KOPT-K1 (cell line): ENCODE results near the gene GRP.

Experiments
- H3K27ac ChIP-seq: fragments of 200-600 bp; sonication (generic); 2 replicates; pipeline ENCODE4 v1.5.1; 2016; ENCODE audit warnings: antibody characterized with exemption, mild to moderate bottlenecking, low read depth, low read length; ENCODE audit not compliant: poor library complexity, severe bottlenecking
- H3K36me3 ChIP-seq: fragments of 200-600 bp; sonication (generic); 2 replicates; pipeline ENCODE4 v1.5.1; 2017; ENCODE audit warnings: antibody characterized with exemption, mild to moderate bottlenecking, low read length, moderate library complexity; ENCODE audit not compliant: insufficient read depth
- H3K9me3 ChIP-seq: fragments of 200-600 bp; sonication (generic); 2 replicates; pipeline ENCODE4 v1.5.1; 2017; ENCODE audit warnings: antibody characterized with exemption, low read length, mild to moderate bottlenecking; ENCODE audit not compliant: insufficient read depth, poor library complexity, severe bottlenecking

GRP gene

DNA sequence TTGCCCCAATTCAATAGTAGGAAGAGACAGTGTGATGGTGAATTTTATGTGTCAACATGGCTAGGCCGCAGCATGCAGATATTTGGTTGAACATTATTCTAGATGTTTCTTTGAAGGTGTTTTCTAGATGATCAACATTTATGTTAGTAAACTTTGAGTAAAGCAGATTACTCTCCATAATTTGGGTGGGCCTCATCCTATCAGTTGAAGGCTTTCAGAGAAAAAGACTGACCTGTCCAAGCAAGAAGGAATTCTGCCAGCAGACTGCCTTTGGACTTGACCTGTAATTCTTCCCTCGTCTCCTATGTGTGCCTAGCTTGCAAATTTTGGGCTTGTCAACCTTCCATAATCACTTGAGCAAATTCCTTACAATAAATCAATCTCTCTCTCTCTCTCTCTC is 8.3 kb upstream of the GRP start:
- H3K36me3 ChIP-seq, result no peaks in the 10 kb centered on the region
- no peak overlapping the region for H3K27ac ChIP-seq
- no peaks in the 10 kb centered on the region for H3K9me3 ChIP-seq

DNA sequence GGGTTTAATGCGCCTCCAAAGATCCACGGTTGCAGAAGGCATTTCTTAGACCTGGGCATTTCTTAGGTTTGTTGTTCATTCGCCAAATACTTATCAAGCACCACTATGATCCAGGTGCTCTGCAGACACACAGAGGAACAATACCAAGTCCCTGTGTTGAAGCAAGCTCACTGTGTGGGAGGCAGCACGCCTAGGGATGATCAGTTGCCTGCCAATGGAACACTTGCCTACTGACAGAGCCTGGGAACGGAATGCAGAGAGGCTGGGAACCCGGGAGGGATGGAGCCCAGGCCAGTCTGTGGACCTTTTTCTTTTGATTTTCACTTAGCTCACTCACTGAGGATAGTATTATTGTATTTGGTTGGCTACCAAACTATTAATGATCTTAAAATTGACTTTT is 1.9 kb upstream of the GRP start:
- H3K9me3 ChIP-seq, result no peaks in the 10 kb centered on the region
- H3K27ac ChIP-seq, result no peak overlapping the region
- H3K36me3 ChIP-seq, result no peaks in the 10 kb centered on the region

DNA sequence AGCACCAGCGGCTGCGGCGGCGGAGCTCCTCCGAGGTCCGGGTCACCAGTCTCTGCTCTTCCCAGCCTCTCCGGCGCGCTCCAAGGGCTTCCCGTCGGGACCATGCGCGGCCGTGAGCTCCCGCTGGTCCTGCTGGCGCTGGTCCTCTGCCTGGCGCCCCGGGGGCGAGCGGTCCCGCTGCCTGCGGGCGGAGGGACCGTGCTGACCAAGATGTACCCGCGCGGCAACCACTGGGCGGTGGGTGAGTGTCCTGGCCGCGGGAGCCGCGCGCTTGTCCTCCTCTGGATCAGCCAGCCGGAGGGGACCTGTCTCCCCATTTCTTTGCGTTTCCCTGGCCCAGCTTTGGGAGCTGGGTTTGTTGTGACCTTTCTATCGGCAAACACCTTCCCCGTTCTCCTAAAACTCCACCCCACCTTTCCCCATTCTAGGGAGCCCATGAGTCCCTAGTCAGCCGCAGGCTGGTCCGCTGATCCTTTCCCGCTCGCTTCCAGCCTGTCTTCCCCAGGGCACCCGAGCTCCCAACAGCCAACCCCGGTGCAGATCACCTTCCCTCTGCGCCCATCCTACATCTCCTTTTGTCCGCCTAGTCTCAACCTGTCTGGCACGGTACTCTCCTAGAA is 316 bp downstream of the GRP start:
- Histone ChIP-seq H3K36me3 (no peaks in the 10 kb centered on the region), H3K27ac (no peak overlapping the region), H3K9me3 (no peaks in the 10 kb centered on the region)

DNA sequence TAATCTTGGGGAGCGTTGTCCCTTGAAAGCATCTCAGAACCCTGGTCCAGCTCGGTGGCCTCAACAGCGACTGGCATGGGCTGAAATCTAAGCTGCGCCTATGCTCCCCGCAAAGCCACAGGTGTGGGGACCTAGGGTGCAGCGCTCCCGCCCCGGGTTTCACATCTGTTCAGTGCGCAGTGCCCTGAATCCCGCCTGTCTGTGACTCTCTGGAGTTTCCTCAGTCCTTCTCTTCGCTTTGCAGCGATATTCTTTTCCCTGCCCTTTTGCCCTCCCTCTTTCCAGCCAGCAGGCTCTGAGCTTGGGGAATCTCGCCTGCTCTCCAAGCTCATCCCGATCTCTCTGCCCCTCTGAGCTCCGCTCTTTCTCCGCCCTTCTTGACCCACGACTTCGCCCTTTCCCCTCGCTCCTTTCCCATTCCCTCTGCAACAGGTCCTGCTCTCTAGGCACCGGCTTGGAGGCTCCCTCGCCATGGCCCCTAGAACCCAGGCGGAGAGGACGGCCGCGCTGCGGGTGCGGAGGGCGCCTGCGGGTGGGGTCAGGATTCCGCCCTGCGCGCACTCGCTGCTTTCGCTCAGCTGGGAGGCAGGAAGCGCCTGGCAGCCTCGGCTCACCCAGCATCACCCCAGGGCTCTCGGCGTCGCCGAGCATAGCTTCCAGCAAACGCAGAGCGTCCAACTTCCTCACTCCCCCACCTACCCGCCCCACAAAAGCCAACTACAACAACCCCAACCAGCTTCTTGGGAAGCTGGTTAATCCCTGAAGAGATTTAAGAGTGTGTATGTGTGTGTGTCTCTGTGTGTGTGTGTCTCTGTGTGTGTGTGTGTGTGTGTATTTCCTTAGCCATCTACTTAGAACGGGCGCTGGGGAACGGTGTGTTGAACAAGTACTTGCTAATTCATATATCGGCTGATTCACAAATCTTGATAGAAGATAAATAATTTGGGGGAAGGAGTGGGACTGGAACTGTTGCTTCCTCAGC is 1.1 kb downstream of the GRP start:
- Histone ChIP-seq H3K36me3 (no peaks in the 10 kb centered on the region), H3K27ac (no peak overlapping the region), H3K9me3 (no peaks in the 10 kb centered on the region)

DNA sequence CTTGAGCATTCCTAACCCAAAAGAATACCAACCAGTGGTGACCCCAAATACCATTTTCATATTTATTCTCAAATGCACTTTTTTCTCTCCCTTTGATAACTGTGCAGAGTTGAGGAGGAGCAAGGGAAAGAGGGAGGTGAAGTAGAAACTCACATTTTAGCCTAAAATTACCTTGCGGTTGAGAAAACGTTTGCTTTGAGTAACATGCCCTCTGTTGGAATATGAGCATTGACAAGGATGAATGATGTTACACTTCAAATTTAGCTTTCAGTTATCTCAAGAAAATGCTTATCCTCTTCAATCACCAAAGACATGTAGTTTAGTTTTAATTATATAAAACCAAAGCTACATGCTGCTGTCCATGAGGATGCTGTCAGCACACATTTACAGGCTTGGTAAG is 2.4 kb downstream of the GRP start:
- Histone ChIP-seq H3K27ac (no peak overlapping the region), H3K9me3 (no peaks in the 10 kb centered on the region), H3K36me3 (no peaks in the 10 kb centered on the region)

DNA sequence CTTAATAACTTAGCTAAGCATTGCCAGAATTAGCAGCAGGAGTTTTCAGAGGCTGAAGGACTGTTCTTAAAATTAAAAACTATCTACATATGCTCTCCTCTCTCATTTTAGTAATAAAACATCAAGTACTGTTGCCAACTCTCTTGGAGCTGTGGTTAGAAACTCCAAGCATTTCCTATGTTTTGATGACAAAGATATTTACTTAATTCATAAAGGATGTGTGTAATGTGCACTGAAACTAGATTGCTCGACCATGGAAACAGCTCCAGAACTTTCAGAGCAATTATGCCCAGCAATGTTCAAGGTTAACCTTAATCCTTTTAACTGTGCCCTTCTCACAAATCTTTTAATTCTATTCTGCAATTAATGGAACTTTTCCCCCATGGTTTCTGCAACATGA is 8.4 kb downstream of the GRP start:
- no peaks in the 10 kb centered on the region for H3K9me3 ChIP-seq
- H3K36me3 ChIP-seq, result no peaks in the 10 kb centered on the region
- no peak overlapping the region for H3K27ac ChIP-seq

DNA sequence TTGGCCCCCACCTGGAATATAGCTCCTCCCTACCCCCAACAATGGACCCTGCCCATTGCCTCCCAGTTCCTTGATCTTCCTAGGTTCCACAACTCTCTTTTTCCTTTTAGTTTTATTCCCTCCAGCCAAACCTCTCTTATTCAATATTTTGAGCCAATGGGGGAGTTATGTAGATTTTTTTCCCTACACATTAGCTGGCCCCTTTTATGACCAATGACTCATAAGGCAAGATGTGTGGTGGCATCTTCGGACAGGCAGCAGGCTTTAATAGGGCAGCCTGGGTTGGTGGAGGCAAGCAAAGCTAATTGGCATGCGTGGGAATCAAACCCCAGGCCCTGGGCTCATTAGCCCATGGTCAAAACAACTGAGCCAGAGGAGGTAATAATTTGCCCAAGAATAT is 9.2 kb downstream of the GRP start:
- no peaks in the 10 kb centered on the region for H3K36me3 ChIP-seq
- no peaks in the 10 kb centered on the region for H3K9me3 ChIP-seq
- H3K27ac ChIP-seq, result no peak overlapping the region

DNA sequence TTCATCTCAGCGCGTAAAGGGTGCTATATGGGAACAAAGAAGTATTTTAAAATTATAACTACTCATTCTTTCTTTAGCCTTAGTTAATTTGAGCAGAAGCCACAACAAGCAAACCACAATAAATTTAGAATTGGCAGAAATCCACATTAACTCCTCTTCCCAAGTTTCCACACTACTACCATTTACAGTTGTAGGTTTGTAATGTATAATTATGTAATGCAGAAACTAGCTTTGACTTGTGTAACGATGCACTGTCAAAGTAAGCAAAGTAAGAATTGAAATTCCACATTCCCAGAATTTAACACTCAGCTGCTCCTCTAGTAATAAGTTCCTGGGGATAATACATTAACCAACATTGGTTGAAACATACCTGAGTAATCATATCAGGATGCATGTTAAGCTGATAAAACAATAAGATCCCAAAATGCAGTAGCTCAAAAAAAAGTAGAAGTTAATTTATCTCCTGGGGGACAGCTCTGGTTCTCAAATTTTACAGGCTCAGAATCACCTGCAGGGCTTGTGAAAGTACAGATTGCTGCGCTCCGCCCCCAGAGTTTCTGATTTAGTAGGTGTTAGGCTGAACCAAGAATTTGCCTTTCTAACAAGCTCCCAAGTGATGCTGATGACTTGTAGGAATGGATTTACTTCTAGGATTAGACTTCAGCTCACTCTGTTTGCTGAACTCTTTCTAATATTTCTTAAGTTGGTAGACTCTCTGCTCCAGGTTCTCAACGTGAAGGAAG is 9.9 kb downstream of the GRP start:
- Histone ChIP-seq H3K27ac (no peak overlapping the region), H3K36me3 (no peaks in the 10 kb centered on the region), H3K9me3 (no peaks in the 10 kb centered on the region)

DNA sequence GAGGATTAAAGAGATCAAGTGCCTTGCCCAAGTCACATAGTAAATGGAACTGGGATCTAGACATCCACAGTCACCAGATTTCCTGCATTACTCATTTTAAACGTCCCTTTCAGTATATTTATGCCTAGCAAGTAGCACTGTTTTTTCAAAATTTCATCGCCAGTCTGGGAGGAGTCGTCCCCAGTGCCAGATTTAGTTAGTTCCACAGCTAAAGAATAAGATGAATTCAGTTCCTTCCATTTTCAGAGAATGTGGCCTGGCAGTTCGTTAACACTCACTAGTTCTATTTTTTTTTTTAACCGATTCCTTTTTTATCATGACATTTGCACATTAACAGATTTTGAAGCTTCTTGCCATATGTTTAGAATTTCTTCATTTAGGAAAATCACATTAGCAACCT is 11.2 kb downstream of the GRP start:
- Histone ChIP-seq H3K9me3 (no peaks in the 10 kb centered on the region), H3K27ac (no peak overlapping the region), H3K36me3 (no peaks in the 10 kb centered on the region)

DNA sequence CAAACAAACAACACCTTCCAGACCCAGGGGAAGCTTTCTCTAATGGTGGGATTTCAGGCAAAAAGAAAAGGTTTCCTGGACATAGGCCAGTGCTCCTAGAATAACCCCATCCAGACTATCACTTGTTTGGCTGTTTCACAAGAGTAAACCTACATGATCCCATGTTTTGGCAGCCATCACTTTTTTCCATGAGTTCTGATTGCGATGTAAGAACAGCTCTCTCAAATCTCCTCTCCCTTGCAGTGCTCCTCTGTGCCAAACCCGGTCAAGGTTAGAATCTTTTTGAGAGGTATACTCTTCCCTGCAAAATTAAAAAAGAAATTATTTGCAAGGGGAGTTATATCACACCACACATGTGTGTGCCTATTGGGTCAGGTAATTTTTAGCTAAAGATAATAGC is 11.9 kb downstream of the GRP start:
- no peaks in the 10 kb centered on the region for H3K36me3 ChIP-seq
- H3K27ac ChIP-seq, result no peak overlapping the region
- H3K9me3 ChIP-seq, result no peaks in the 10 kb centered on the region

DNA sequence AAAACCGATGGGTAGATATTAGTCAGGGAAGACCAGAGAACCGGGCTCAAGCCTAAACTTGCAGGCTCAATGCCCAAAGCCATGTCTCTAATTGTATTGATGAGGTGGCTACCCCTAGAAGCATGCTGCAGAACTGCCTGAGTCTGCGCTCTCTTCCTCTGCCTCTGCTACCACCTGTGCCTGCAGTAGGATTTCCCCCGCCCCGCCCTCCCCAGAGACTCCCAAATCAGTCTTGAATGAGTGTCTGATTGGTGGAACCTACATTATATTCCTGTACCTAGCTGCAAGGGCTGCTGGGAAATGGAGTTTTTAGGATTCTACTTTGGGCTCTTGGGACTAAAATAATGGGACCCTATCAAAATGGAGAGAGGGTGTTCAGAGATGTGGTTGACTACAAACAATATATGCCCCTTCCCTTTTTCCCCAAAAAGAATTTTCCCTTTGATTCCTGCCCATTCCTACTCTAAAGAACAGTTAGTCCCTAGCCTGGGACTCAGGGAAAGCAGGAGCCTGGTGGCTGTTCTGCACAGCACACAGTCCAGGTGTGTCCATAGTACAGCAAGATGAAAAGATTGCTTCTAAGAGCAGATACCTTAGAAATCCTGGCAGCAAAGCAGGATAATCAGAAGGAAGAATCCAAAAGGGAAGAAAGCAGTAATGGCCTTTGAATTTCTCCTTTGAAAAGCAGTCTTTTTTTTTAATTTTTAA is 12.5 kb downstream of the GRP start:
- Histone ChIP-seq H3K9me3 (no peaks in the 10 kb centered on the region), H3K27ac (no peak overlapping the region), H3K36me3 (no peaks in the 10 kb centered on the region)

DNA sequence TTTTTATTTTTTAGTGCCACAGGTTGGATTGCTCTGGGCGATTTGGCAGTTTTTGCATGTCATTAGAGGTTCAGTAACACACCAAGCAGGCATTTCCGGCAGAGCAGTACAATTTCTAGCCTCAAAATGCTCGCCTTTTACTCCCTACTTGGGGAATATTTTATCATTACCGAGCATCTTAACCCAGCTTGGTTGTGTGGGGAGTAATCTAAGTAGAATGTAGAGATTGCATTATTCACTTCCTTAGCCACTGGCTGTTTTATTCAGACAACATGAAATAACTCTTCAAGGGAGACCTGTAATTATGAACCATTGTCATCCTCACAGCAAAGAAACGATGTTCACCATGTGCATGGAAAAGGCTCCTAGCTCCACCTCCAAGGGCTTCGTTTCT is 13.1 kb downstream of the GRP start:
- H3K27ac ChIP-seq, result no peak overlapping the region
- no peaks in the 10 kb centered on the region for H3K36me3 ChIP-seq
- no peaks in the 10 kb centered on the region for H3K9me3 ChIP-seq

DNA sequence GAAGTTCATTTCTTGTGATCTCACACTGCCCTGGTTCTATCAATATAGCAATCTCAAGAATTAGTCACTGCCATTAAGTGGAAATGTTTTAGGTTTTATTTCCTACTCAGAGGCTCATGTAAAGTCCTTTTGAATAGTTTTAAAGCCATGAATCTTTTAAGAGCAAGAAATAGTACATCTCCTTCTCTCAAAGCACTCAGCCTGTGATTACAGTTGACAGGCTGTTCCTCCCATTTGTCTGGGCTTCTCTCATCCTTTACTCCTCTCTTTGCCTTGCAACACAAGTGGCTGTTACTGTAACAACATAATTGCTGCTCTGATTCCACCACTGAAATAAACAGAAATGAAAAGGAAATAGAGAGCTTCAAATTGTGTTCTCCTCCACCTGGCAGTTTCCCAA is 18.4 kb downstream of the GRP start:
- Histone ChIP-seq H3K27ac (no peak overlapping the region), H3K9me3 (no peaks in the 10 kb centered on the region), H3K36me3 (no peaks in the 10 kb centered on the region)

DNA sequence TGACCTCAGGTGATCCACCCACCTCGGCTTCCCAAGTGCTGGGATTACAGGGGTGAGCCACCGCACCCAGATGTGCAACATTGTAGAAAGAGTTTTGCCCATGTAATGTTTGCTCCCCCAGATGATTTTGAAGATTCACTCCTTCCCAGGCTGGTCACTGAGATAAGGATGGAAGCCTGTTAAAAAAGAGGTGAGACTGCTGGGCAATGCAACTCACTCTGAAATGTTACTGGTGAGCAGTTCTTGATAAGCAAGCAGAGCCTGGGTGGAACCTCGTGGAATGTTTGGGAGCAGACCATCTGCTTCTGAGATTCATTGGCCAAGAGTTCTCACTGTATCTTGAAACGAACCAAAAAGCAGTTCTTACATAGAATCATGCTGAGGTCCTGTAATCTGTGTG is 19.7 kb downstream of the GRP start:
- H3K36me3 ChIP-seq, result no peaks in the 10 kb centered on the region
- no peaks in the 10 kb centered on the region for H3K9me3 ChIP-seq
- H3K27ac ChIP-seq, result no peak overlapping the region

DNA sequence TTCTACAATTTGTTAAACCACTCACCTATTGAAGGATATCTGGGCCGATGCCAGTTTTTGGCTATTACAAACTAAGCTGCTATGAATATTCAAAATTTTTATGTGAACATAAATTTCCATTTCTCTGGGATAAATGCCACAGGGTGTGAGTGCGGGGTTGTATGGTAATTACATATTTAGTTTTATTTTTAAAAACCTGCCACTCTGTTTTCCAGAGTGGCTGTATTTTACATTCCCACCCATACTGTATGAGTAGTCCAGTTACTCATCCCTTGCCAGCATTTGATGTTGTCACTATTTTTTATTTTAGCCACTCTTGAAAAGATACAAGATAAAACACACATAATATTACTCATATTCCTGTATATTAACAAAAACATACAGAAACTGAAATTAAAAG is 22.9 kb downstream of the GRP start:
- Histone ChIP-seq H3K36me3 (no peaks in the 10 kb centered on the region), H3K9me3 (no peaks in the 10 kb centered on the region), H3K27ac (no peak overlapping the region)
